ENCODE results near the gene AMIGO2.

Gene AMIGO2

GRCh38 chr12:47032644-47033043 lies 47.1 kb downstream of the AMIGO2 start:
- no peak for DNase-seq

GRCh38 chr12:47029903-47030302 lies 49.9 kb downstream of the AMIGO2 start:
- no peak for DNase-seq

GRCh38 chr12:47028981-47029708 lies 50.6 kb downstream of the AMIGO2 start:
- DNase-seq, result no peak

GRCh38 chr12:47028186-47028585 lies 51.6 kb downstream of the AMIGO2 start:
- DNase-seq, result no peak

Measured in activated CD8-positive, alpha-beta memory T cell treated with anti-CD3 and anti-CD28 coated beads, Interleukin-2, amount 50 U/mL, for 48 hours (primary cell).